ENCODE data around the gene IFNA2.
"Not testable (repeated sequence)": the region's sequence is repeated elsewhere in the genome, so short reads cannot be mapped to it uniquely, and the experiment has no call there.

IFNA2 gene

GRCh38 chr9:21381448-21382339, 3.5 kb downstream of the IFNA2 start:
- no peak for DNase-seq (ENCODE audit: low read depth in 2 of 2)

DNA sequence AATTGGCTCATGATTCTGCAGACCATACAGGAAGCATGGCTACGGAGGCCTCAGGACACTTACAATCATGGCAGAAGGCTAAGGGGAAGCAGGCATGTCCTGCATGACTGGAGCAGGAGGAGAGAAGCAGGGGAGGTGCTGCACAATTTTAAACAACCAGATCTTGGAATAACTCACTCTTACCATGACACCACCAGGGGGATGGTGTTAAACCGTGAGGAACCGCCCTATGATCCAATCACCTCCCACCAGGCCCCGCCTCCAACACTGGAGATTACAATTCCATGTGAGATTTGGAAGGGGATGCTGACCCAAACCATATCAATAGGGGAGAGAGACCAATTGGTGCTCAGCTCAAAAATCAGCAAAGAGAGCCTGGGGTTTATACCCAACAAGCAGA, 13.7 kb downstream of the IFNA2 start:
- not testable (repeated sequence) for DNase-seq (ENCODE audit: low read depth in 2 of 2)

GRCh38 chr9:21367957-21368356, 17.2 kb downstream of the IFNA2 start, which contains the start of gene IFNA13:
TSS of gene IFNA13 (minus strand) at chr9:21368057. CDS start at chr9:21368010, 47 bp downstream.
- no peak for DNase-seq (ENCODE audit: low read depth in 2 of 2)

DNA sequence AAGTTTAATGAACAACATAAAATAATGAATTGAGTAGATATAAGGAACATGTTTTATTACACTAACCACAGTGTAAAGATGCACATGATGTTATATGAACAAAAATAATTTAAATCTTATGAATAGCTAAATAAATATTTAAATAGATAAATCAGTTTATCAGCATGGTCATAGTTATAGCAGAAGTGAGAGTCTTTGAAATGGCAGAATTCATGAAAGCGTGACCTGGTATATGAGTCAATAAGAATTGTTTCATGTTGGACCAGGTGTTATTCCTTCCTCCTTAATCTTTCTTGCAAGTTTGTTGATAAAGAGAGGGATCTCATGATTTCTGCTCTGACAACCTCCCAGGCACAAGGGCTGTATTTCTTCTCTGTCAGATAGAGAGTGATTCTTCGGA, 18.0 kb downstream of the IFNA2 start:
- not testable (repeated sequence) for DNase-seq (ENCODE audit: low read depth in 2 of 2)

DNA sequence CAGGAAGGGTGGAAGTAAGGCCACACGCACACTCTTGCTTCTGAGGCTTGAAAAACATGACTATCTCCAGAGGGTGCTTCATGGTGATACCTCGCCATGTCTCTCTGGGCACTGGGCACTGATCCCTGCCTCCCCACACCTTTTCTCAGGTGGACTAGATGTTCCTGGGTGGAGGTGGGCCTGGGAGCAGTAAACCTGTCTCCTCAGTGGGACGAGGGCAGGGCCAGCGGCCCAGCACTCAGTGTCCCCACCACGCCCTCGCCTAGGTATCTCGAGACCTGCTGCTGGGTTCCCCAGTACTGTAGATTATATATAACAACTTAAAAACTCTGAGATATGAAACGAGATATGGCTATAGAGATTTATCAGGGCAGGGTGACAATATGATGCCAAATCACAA, 22.9 kb downstream of the IFNA2 start:
- DNase-seq (ENCODE audit: low read depth in 2 of 2) = no peak

DNA sequence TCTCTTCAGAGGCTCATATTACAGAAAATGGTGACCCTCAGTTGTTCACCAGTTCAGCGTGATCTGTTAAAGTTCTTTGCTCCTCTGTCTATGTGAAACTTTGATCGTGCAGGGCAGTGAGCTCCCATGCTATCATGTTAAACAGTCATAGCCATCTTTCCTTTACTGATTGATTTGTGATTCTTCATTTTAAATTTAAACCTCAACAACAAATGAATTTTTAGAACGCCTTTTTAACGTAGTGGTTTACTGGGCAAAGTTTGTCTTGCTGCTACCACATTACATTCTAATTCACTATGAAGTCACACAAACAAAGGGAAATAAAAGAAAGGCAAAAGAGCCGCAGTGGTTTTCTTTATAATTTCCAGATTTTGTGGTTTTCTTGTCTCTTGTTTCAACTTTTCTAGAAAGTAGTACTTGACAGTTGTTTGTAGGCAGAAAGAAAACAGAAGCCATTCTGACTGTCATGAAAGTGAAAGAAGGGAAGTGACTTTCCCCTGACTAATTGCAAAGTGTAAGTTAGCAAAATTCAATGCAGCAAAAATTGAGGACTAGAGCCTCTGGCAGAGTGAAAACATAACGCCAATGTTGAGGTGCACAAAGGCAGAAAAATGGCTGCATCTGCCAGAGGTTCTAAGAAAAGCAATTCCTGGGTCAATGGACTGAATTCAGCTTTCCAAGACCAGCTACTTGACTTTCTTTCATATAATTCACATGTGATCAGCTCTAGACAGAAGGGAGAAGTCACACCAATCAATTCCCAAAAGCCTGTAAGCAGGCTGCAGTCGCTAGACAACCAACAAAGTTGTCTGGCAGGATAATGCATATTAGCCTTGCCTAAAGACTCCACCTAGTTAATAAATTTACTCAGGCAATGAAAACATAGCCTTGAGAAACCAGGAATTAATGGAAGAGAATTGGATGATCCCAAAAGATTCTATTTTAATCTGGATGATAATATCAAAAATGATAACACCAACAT, 27.4 kb downstream of the IFNA2 start:
- DNase-seq (ENCODE audit: low read depth in 2 of 2) = no peak

- no peak for DNase-seq (ENCODE audit: low read depth in 2 of 2)
Observed at GRCh38 chr9:21350787-21351186, 34.4 kb downstream of the IFNA2 start, which contains the start of gene IFNA6. TSS of gene IFNA6 (minus strand) at chr9:21350887. CDS start at chr9:21350887, 0 bp downstream.

DNA sequence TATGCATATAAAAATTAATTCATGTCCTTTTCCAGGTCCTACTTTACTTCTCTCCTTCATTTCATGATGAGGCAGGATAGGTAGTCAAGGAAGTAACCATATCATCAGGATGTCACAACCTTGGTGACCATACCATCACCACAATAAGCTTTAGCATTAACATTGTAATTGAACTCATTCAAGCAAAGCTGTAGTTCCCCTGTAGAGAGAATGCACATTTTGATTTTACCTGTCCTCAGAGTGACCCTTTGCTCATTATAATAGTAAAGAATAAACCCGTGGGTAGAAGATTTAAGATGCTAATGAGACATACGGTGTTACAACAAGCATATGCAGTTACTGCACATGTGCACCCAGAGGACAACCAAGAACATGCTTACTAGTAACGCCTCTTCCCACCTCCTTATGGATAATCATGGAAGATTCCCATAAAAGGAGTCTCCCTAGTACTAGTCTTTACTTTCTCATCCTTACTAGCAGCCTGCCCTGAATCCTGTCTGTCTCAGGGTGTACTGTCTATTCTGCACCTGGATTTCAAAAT, 36.7 kb downstream of the IFNA2 start:
- no peak for DNase-seq (ENCODE audit: low read depth in 2 of 2)

DNA sequence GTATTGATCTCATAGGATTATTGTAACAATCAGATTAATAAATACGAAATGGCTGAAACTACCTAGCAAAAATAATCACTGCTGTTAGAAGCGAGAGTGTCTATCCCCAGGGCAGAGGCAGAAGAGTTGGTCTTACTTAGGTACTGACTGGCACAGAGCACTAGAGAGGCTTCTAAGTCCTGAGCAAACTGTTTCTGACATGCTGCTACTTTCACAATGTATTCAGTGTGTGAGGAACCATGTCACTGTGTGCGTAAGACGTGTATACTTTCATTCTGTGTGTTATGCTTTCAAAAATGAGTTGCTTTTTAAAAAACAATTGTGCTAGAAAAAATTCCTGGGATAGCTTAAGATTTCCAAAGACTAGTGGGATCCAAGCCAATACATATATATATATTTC, 44.5 kb downstream of the IFNA2 start:
- DNase-seq (ENCODE audit: low read depth in 2 of 2) = no peak

DNA sequence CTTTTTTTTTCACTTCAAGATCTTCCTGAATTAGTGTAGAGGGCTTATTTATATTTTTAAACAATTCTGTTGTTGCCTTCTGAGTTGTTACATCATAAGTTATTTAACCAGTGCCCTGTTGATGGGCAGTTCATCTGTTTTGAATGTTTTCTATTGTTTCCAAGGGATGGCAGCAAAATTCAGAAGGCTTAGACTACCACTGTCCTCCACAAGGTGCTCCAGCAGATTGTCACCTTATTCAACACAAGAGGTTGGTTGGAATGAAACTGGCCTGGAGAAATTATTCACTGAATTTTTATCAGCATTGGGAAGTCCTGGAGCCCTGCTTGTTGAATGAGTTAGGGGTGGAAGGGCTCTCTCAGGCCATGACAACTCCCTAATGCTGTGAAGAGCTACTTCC, 48.7 kb downstream of the IFNA2 start:
- DNase-seq (ENCODE audit: low read depth in 2 of 2) = no peak

DNA sequence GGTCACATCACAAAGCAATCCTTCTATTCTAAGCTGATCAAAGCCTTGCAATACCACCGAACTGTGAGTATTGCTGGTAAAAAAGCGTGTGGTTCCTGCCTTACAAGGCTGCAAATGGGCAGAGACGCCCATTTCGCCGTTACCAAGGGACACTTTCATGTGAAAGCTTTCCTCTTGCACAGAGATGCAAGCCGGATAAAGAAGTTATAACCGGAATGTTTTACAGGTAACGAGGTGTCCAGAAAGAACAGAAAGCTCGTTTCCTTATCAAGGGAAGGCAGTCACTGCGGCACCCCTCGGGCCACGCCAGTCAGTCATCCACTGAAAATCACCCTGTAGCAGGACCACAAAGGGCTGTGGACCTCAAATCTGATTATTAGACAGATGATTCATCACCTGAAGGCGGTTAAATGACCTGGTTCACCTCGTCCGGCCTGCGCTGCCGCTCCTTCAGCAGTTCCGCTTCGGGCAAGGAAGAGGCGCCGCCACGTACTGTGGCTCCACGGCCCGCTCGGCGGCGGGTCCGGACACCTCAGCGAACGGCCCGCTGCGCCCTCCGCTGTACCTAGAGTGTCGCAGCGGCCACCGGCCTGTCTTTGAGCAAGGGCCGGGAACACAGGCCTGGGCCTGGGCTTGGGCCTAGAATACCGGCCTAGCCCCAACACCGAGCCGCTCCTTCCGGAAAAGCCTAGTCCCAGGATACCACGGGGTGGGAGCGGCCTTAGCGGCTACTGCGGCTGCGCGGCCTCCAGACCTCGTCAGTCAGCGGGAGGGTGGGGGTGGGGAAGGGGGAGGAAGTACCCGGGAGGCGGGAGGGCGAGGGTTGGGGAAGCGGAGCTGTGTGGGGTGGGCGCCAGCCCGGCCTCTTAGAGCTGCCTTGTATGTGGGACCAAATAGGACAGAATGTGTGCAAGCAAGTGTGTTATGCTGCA, 50.2 kb downstream of the IFNA2 start, which contains the start of gene KLHL9:
KLHL9 (minus strand) TSS at position 704 of the 932 bp plus-strand sequence; CDS start at position 159, 545 bp downstream.
- peak; percentile 84 to 85 for DNase-seq (ENCODE audit: low read depth in 2 of 2)
